WTC11 (cell line): ENCODE results near the gene ZNF358.

Experiments used
- ESRRA ChIP-seq: sonication (generic); formaldehyde crosslinking; IDR thresholded peaks from 2 replicates; pipeline ENCODE4 v1.8.1; 2022; ENCODE audit warnings: mild to moderate bottlenecking, missing genetic modification reagents, borderline replicate concordance
- IRF2 ChIP-seq: sonication (generic); formaldehyde crosslinking; IDR thresholded peaks from 2 replicates; pipeline ENCODE4 v1.8.0; 2022; ENCODE audit warnings: low read depth, missing genetic modification reagents, borderline replicate concordance
- ZNF263 ChIP-seq: sonication (generic); formaldehyde crosslinking; IDR thresholded peaks from 2 replicates; pipeline ENCODE4 v1.8.1; 2022; ENCODE audit warnings: low read depth, mild to moderate bottlenecking, moderate library complexity, missing genetic modification reagents
- TF ChIP-seq, protein P1 (sequence below): fragments of 200-600 bp; IDR thresholded peaks from 2 replicates; pipeline ENCODE4 v1.8.0; 2022; ENCODE audit warnings: antibody characterized with exemption
- TF ChIP-seq, protein P2 (sequence below): fragments of 250-450 bp; sonication (Bioruptor Pico); IDR thresholded peaks from 2 replicates; pipeline ENCODE4 v1.9.0; 2021; ENCODE audit warnings: mild to moderate bottlenecking, borderline replicate concordance
- TF ChIP-seq, protein P3 (sequence below): sonication (generic); formaldehyde crosslinking; IDR thresholded peaks from 2 replicates; pipeline ENCODE4 v1.8.0; 2022; ENCODE audit warnings: mild to moderate bottlenecking, missing genetic modification reagents
- TF ChIP-seq, protein P4 (sequence below): sonication (generic); formaldehyde crosslinking; IDR thresholded peaks from 2 replicates; pipeline ENCODE4 v1.8.0; 2022; ENCODE audit warnings: mild to moderate bottlenecking, missing genetic modification reagents
- TF ChIP-seq, protein P5 (sequence below): sonication (generic); formaldehyde crosslinking; IDR thresholded peaks from 2 replicates; pipeline ENCODE4 v1.8.1; 2022; ENCODE audit warnings: low read depth, missing genetic modification reagents, borderline replicate concordance

DNA sequence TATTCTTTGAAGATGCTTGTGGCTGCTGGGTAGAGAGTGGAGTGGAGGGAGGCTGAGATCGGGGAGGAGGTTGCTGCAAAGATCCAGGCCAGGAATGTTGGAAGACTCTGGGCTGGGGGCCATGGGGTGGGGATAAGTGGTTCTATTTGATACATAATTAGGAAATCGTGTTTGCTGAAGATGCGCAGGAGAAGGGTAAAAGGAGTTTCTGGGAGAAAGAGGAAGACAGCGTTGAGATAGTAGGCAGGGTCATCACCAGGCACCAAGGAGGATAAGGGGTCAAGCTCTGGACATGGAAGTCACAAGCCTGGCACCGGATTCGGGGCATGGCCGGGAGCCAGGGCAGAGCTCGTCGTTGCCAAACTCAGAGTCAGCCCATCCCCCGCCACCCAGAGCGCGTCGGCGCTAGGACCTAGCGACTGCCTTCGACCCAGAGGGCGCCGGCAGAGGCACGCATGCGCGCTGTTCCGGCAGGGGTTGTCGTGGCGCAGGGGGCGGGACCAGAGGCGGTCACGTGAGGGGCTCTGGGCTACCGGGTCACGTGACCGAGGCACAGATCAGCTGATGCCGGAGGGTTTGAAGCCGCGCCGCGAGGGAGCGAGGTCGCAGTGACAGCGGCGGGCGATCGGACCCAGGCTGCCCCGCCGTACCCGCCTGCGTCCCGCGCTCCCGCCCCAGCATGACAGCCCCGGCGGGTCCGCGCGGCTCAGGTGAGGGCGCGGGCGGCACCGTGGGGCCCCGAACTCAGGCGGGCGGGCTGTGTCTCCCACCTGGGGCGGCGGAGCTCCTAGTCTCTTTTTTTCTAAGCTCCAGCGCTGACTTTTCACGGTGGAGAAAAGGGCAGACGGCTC, 6.4 kb downstream of the ZNF358 start, which contains the start of gene MCOLN1:
- TF ChIP-seq, protein P1, sequence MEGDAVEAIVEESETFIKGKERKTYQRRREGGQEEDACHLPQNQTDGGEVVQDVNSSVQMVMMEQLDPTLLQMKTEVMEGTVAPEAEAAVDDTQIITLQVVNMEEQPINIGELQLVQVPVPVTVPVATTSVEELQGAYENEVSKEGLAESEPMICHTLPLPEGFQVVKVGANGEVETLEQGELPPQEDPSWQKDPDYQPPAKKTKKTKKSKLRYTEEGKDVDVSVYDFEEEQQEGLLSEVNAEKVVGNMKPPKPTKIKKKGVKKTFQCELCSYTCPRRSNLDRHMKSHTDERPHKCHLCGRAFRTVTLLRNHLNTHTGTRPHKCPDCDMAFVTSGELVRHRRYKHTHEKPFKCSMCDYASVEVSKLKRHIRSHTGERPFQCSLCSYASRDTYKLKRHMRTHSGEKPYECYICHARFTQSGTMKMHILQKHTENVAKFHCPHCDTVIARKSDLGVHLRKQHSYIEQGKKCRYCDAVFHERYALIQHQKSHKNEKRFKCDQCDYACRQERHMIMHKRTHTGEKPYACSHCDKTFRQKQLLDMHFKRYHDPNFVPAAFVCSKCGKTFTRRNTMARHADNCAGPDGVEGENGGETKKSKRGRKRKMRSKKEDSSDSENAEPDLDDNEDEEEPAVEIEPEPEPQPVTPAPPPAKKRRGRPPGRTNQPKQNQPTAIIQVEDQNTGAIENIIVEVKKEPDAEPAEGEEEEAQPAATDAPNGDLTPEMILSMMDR, result no peak
- TF ChIP-seq, protein P2, sequence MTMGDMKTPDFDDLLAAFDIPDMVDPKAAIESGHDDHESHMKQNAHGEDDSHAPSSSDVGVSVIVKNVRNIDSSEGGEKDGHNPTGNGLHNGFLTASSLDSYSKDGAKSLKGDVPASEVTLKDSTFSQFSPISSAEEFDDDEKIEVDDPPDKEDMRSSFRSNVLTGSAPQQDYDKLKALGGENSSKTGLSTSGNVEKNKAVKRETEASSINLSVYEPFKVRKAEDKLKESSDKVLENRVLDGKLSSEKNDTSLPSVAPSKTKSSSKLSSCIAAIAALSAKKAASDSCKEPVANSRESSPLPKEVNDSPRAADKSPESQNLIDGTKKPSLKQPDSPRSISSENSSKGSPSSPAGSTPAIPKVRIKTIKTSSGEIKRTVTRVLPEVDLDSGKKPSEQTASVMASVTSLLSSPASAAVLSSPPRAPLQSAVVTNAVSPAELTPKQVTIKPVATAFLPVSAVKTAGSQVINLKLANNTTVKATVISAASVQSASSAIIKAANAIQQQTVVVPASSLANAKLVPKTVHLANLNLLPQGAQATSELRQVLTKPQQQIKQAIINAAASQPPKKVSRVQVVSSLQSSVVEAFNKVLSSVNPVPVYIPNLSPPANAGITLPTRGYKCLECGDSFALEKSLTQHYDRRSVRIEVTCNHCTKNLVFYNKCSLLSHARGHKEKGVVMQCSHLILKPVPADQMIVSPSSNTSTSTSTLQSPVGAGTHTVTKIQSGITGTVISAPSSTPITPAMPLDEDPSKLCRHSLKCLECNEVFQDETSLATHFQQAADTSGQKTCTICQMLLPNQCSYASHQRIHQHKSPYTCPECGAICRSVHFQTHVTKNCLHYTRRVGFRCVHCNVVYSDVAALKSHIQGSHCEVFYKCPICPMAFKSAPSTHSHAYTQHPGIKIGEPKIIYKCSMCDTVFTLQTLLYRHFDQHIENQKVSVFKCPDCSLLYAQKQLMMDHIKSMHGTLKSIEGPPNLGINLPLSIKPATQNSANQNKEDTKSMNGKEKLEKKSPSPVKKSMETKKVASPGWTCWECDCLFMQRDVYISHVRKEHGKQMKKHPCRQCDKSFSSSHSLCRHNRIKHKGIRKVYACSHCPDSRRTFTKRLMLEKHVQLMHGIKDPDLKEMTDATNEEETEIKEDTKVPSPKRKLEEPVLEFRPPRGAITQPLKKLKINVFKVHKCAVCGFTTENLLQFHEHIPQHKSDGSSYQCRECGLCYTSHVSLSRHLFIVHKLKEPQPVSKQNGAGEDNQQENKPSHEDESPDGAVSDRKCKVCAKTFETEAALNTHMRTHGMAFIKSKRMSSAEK (CRISPR knock-in tag), result no peak
- TF ChIP-seq IRF2, result no peak
- TF ChIP-seq, protein P3, sequence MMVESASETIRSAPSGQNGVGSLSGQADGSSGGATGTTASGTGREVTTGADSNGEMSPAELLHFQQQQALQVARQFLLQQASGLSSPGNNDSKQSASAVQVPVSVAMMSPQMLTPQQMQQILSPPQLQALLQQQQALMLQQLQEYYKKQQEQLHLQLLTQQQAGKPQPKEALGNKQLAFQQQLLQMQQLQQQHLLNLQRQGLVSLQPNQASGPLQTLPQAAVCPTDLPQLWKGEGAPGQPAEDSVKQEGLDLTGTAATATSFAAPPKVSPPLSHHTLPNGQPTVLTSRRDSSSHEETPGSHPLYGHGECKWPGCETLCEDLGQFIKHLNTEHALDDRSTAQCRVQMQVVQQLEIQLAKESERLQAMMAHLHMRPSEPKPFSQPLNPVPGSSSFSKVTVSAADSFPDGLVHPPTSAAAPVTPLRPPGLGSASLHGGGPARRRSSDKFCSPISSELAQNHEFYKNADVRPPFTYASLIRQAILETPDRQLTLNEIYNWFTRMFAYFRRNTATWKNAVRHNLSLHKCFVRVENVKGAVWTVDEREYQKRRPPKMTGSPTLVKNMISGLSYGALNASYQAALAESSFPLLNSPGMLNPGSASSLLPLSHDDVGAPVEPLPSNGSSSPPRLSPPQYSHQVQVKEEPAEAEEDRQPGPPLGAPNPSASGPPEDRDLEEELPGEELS (CRISPR knock-in tag), result no peak
- no peak for TF ChIP-seq ESRRA
- TF ChIP-seq ZNF263 (CRISPR knock-in tag), result no peak
- TF ChIP-seq, protein P4, sequence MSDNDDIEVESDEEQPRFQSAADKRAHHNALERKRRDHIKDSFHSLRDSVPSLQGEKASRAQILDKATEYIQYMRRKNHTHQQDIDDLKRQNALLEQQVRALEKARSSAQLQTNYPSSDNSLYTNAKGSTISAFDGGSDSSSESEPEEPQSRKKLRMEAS, result peak; percentile 91
- TF ChIP-seq, protein P5, sequence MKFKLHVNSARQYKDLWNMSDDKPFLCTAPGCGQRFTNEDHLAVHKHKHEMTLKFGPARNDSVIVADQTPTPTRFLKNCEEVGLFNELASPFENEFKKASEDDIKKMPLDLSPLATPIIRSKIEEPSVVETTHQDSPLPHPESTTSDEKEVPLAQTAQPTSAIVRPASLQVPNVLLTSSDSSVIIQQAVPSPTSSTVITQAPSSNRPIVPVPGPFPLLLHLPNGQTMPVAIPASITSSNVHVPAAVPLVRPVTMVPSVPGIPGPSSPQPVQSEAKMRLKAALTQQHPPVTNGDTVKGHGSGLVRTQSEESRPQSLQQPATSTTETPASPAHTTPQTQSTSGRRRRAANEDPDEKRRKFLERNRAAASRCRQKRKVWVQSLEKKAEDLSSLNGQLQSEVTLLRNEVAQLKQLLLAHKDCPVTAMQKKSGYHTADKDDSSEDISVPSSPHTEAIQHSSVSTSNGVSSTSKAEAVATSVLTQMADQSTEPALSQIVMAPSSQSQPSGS (CRISPR knock-in tag), result no peak
